ENCODE data around the gene ADCY9.

The ADCY9 gene

DNA sequence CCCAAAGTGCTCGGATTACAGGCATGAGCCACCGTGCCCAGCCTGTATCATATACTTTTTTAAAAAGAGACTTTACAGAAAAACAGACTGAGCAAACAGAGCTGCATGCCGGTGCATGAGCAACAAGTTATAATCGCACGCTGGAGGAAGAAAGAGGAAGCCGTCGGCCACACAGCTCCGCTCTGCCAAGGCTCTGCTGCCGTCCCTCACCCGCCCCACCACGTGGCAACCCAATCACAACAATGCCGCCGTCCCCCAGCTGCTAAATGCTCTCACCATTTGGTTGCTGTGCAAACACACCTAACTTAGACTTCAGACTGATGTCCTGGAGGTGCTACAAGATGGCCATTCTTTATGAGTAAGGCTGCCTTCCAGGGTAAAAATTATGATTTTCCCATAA is 83.5 kb downstream of the ADCY9 start:
- no peak for DNase-seq (ENCODE audit: low spot score)

DNA sequence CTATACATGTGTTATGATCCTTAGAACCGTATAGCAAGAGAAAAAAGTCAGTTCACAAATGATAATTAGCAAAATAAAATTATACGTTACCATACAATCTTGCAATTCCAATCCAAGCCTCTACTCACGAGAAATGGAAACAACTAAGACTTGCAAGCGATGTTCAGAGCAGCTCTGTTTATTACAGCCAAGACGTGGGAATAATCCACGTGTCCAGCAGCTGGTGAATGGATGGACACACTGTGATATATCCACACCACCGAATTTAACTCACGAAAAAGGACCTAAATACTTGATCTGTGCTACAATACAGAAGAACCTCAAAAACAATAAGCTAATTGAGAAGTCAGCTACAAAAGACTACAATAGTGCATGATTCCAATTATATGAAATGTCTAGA is 88.1 kb downstream of the ADCY9 start:
- no peak for DNase-seq (ENCODE audit: low spot score)

GRCh38 chr16:4026854-4027253 is 89.4 kb downstream of the ADCY9 start:
- DNase-seq (ENCODE audit: low spot score): no peak

DNA sequence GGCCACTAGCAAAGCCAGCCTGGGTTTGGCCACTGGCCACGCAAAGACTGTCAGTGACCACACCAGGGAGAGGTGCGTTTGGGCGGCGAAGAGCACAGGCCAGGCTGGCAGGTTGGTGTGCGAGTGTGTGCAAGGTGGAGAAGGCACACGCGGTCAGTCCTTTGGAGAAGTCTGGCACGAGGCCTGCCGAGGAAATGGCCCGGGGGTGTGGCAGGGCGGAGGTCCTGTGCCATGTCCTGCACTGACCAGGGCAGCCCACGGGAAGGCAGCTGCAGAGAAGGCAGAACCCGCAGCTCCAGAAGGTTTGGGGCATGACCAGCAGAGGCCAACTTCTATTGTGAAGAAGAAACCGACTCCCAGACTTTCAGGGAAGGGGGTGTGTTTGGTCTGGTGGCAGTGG is 90.8 kb downstream of the ADCY9 start:
- no peak for DNase-seq (ENCODE audit: low spot score)

DNA sequence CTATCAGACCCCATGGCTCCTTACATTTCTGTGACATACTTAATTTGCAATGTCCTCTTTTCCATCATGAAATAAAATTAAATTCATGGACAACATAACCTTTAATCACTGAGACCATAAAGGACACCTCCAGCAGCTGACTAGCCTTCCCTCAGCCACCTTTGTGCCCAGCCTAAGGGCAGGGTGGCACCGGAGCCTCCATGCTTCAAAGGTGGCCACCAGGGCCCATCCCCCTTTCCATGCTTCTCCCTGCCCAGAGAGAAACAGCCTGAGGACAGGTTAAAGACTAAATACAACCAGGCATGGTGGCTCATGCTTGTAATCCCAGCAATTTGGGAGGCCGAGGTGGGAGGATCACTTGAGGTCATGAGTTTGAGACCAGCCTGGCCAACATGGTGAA is 94.3 kb downstream of the ADCY9 start:
- DNase-seq (ENCODE audit: low spot score): no peak

GRCh38 chr16:4021070-4021779 is 95.0 kb downstream of the ADCY9 start:
- DNase-seq (ENCODE audit: low spot score): no peak

DNA sequence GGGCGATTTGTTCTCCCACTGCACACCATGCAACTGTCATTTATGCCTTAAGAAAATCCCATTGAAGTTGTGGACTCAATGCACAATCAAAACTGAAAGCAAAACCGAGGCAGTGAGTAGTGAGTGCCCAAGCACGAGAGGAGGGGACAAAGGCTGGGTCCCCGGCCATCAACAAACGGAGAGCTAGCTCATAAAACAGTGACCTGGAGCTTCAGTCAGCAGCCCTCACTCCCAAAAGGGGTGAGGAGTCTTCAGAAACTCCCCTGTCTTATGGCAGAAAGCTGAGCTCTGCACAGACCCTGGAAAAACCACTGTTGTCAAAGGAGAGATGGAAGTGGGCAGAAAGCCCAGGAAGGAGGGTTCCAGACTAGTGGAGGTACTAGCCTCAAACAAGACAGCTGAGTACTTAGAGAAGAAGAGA is 96.9 kb downstream of the ADCY9 start:
- no peak for DNase-seq (ENCODE audit: low spot score)

DNA sequence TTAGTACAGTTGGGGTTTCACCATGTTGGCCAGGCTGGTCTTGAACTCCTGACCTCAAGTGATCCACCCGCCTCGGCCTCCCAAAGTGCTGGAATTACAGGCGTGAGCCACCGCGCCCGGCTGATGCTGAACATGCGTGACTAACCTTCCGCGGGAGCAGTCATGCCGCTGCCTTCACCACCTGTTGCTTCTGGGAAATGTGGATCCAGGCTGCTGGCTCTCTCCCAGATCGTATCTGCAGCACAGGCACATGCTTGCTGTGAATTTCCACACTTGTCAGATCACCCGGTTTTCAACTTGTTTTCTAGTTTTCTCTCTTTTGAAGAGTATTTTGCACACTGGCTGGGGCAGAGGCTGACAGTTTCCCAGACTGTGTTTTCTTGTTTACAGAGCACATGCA is 97.9 kb downstream of the ADCY9 start:
- DNase-seq (ENCODE audit: low spot score): no peak

DNA sequence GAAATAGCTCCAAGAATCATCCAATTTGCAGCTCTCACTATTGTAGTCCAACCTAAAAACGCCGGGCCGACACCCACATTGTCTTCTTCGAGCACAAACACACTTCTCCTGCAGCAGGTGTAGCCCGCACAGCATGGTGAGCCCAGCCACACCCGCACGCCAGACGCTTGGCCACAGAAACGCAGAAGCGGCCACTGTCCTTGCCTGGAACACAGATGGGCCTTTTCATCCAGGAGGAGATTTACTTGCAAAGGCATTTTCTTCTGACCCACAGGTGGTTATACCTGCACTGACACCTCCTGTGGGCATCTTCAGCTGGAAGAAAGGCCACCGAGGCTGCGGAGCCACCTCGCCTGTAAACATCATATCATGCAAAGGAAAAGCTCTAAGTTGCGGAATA is 98.4 kb downstream of the ADCY9 start:
- DNase-seq (ENCODE audit: low spot score): no peak

GRCh38 chr16:4016658-4017057 is 99.6 kb downstream of the ADCY9 start:
- no peak for DNase-seq (ENCODE audit: low spot score)

DNA sequence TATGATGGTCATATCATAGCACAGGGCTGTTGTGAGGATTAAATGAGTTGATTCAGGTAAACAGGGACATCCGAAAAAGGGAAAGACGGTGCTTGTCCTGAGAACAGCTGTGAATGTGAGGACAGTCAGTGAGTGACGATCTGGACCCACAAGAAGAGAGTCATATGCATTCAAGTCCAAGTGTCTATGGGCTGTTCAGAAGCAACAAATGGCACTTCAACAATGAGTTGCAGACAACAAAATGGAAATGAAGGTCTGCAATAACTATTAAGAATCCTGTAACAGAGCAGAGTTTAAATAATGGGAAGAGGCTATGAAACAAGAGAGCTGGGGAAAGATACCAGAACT is 100.3 kb downstream of the ADCY9 start:
- no peak for DNase-seq (ENCODE audit: low spot score)

DNA sequence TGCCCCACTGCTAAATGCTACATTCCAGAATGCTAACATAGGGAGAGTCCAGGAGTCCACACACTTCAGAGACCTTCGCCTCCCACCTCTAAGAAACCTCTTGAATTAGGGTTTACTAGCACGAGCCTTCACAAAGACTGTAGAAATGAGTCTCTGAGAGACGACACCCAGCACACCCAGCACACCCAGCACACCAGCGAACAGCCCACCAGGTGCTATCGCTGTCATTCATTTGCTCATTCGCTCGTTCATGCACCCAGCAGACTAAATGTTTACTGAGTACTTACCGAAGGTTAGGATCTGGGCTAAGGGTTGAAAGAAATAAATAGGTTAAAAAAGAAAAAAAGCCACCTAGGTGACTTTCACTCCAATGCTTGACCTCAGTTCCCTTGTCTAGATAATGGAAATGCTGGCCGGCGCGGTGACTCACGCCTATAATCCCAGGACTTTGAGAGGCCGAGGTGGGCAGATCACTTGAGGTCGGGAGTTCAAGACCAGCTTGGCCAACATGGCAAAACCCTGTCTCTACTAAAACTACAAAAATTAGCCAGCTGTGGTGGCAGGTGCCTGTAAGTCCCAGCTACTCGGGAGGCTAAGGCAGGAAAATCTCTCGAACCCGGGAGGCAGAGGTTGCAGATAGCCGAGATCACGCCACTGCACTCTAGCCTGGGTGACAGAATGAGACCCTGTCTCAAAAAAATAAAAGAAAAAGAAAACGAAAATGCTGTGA is 100.8 kb downstream of the ADCY9 start:
- no peak for DNase-seq (ENCODE audit: low spot score)

DNA sequence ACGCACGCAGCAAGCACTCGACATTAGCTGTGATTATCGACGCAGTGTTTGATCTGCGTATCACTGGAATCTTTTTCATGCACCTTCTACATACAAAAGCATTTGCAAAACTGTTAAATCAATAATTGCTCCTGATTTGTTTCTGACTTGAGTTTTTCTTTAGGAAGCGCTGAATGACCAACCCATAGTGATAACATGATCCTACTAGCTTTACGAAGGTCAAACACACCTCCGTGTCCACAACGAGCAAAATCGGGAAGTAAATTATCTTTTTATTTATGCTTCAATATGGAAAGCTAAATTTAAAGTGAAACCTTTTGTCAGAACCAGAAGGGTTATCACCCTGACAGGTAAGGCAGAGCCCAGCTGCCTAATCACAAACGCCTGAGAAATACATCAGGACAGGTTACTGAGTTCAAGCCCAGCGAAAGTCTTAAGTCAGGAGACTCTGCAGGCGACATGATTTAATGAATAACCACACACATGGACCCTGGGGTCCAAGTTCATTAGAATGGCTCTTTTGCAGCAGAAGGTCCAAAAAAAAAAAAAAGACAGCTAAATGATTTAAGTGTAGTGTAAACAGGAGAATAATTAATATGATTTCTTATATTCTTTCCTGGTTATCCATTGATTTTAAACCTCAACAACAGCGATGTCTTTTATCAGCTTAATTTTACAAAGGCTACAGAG is 104.2 kb downstream of the ADCY9 start:
- DNase-seq (ENCODE audit: low spot score): no peak

DNA sequence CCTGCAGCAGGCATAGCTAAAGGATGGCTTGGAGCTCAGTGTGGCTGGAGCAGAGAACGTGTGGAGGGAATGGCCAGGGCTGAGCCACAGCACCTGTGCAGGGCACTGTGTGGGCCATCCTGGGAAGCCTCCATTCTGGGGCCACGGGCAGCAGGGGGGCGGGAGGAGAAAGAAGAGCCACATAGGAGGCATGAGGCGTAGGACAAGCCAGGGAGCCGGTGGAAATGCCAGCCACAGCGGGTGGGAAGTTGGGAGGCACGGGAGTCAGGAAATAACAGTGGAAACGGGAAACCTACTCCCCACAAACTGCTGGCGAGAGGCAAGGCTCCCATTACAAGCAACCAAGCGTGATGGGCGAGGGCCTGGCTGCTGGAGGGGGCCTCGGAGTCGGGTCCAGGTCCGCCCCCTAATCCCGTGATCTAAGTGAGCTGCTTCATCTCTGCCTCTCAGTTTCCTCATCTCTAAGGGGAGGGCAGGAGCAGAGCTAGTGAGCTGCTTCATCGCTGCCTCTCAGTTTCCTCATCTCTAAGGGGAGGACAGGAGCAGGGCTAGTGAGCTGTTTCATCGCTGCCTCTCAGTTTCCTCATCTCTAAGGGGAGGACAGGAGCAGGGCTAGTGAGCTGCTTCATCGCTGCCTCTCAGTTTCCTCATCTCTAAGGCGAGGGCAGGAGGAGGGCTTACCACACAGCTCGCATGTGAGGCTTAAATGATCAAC is 104.9 kb downstream of the ADCY9 start:
- DNase-seq (ENCODE audit: low spot score): no peak

DNA sequence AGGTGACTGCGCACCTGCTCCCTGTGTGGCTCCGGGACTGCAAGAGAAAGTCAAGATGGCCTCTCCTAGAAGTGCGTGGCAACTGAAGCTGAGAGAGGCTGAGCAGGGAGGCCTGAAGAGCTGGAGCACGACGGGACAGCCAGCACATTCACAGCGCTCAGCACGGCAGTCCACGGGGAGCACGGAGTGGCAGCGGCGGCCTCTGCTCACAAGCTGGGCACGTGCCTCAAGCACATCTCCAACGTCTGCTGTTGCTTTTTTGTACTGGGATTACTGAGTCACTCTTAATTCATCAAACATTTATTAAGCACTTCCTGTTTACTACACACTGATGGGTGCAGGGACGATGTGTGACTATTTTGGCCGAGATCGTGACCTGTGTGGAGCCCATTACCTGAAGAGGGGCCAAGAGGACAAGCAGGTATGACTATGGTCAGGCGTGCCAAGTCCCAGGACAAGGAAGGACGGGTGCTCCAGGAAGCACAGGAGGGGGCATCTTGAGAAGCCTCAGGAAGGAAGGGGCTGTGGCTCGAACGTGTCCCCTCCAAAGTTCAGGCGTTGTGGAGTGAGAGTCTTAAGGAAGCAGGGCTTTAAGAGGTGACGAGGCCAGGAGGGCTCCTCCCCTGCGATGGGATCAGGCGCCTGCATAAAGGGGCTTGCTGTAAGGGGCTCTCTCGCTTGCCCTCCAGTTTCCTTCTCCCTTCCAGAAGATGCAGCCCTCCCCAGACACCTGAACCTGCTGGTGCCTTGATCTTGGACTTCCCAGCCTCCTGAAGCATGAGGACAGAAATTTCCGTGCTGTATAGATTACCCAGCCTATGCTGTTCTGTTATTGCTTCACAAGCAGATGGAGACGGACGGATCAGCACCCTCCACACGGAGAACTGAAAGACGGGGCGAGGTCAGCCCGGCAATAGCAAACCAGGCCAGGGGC is 105.8 kb downstream of the ADCY9 start:
- no peak for DNase-seq (ENCODE audit: low spot score)

DNA sequence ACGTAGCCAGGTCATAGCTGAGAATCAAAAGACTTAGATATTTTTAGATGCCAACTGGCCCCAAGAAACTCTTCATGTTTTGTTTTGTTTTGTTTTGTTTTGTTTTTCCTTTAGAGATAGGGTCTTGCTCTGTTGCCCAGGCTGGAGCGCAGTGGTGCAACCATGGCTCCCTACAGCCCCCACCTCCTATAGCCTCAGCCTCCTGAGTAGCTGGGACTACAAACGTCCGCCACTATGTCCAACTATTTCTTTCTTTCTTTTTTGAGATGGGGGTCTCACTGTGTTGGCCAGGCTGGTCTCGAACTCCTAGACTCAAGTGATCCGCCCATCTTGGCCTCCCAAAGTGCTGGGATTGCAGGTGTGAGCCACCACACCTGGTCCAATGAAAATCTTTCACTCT is 107.1 kb downstream of the ADCY9 start:
- no peak for DNase-seq (ENCODE audit: low spot score)

GRCh38 chr16:4008116-4008515 is 108.1 kb downstream of the ADCY9 start:
- DNase-seq (ENCODE audit: low spot score): no peak

DNA sequence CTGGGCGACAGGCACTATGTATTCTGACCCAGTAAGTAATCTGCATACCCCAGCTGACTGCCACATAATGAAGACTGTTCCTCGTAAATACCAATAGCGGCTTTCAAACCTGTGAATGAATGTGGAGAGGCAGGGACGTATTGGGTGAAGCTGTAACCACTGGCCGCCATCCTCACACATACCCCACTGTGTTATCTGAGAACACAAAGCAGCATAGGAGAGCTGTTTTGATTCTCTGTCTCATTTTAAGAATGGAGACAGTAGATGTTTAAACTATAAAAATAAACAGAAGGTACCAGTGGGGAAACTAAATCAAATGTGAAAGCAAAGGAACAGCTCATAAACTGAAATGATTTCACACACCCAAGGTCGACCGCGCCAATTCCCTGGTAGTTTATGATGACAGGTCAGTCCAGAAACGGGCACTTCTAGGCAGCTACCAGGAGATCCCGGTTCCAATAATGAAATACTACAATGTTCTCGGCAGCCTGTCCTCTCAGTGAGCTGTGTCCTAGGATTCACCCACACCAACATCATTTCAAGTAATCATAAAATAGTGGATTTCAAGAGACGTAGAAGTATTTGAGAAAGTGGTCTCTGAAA is 109.7 kb downstream of the ADCY9 start:
- no peak for DNase-seq (ENCODE audit: low spot score)

- no peak for DNase-seq (ENCODE audit: low spot score)
Observed at GRCh38 chr16:4005731-4006130, 110.5 kb downstream of the ADCY9 start.

DNA sequence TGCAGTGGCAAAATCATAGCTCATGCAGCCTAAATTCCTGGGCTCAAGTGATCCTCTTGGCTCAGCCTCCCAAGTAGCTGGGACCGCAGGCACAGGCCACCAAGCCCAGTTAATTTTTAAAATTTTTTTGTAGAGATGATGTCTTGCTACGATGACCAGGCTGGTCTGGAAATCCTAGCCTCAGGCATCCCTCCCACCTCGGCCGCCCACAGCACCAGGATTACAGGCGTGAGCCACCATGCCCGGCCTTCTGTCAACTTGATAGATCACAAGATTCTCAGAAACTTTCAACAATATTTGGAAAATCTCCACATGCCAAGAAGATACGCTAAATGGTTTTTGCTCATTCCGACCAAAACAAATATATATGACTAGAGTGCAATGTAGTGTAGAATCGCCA is 111.0 kb downstream of the ADCY9 start:
- no peak for DNase-seq (ENCODE audit: low spot score)

DNA sequence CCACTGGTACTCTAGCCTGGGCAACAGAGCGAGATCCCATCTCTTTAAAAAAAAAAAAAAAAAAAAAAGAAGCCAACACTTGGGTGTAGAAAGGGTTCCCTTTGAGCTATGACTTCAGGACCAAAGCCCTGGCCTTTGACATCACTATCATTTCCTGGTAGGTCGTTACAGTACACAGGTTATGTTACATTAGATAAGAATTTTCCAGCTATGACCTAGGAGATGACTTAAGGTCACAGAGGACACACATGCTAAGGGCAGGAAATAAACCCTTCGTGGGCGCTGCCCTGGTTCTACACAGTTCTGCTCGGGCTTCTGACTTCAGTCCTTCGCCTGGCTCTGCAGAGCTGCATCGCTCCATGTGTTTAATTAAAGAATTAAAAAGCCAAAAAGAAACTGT is 112.0 kb downstream of the ADCY9 start:
- DNase-seq (ENCODE audit: low spot score): no peak
